Measurements from ENCODE around the gene BLOC1S4.

Gene BLOC1S4

GRCh38 chr4:6716958-6717655, 1.1 kb downstream of the BLOC1S4 start:
- TF ChIP-seq CTCF (IDR thresholded peaks at IDR 0.05; ENCODE audit: borderline replicate concordance, control extremely low read depth, extremely low read depth, insufficient read depth, missing control alignments), result no peak
- in situ Hi-C loops (cut with MboI; ENCODE audit: low sequenced_read_pairs, unreplicated experiment), result loop anchor here (10.0 to 25.0 kb wide), 2 partner anchors 170 to 348 kb away; partner anchors contain the start of gene GRPEL1
- no peak for DNase-seq (ENCODE audit: low spot score)

- no peak for DNase-seq (ENCODE audit: low spot score)
- in situ Hi-C loops (cut with MboI; ENCODE audit: low sequenced_read_pairs, unreplicated experiment), result loop anchor here (10.0 to 25.0 kb wide), 2 partner anchors 168 to 346 kb away; partner anchors contain the start of gene GRPEL1
- TF ChIP-seq CTCF (IDR thresholded peaks at IDR 0.05; ENCODE audit: borderline replicate concordance, control extremely low read depth, extremely low read depth, insufficient read depth, missing control alignments), result no peak
Observed at GRCh38 chr4:6718932-6719610, 3.1 kb downstream of the BLOC1S4 start.

DNA sequence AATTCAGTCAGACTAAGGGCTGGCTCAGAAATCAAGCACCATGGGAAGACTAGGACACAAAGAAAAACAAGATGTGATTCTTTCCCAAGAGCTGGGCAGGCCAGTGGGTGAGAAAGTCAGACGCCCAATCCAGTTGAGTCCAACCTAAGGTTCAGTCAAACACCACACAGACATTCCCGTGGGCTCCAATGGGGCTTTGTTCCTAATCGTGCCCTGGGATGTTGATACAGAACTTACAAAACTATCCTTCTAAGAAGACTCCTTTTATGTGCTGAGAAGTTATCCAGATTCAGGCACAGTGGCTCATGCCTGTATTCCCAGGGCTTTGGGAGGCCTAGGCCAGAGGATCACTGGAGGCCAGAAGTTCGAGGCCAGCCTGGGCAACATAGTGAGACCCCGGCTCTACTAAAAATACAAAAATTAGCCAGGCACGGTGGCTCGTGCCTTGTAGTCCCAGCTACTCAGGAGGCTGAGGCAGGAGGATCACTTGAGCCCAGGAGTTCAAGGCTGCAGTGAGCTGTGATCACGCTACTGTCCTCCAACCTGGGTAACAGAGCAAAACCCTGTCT, 3.7 kb downstream of the BLOC1S4 start:
- TF ChIP-seq CTCF (IDR thresholded peaks at IDR 0.05; ENCODE audit: borderline replicate concordance, control extremely low read depth, extremely low read depth, insufficient read depth, missing control alignments), result no peak
- in situ Hi-C loops (cut with MboI; ENCODE audit: low sequenced_read_pairs, unreplicated experiment), result loop anchor here (10.0 to 25.0 kb wide), 2 partner anchors 168 to 345 kb away; partner anchors contain the start of gene GRPEL1
- no peak for DNase-seq (ENCODE audit: low spot score)

- peak; percentile 93 for TF ChIP-seq CTCF (IDR thresholded peaks at IDR 0.05; ENCODE audit: borderline replicate concordance, control extremely low read depth, extremely low read depth, insufficient read depth, missing control alignments)
- DNase-seq (ENCODE audit: low spot score), result peak; percentile 91
- in situ Hi-C loops (cut with MboI; ENCODE audit: low sequenced_read_pairs, unreplicated experiment), result loop anchor here (25.0 kb wide), 1 partner anchor 167 kb away; no protein-coding TSS in a partner anchor
Observed at GRCh38 chr4:6720202-6720699, 4.3 kb downstream of the BLOC1S4 start.

DNA sequence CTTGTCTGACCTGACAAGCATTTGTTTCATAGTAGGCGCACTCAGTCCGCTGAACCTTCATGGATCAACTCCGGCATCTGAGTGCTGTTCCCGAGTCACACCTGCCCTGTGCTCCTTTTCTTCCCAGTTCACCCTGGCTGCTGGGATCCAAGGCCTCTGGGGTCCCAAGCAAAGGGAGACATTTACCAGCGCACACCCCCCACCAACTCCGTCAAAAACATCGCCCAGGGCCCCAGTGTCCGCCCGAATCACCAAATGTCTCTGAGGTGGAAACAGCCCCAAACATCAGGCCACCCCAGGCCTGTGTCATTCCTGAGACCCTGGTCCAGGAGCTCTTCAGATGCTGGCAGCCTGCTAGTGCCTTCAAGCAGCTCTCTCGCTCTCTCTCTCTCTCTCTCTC, 5.1 kb downstream of the BLOC1S4 start:
- in situ Hi-C loops (cut with MboI; ENCODE audit: low sequenced_read_pairs, unreplicated experiment), result loop anchor here (25.0 kb wide), 1 partner anchor 166 kb away; no protein-coding TSS in a partner anchor
- peak; percentile 25 for DNase-seq (ENCODE audit: low spot score)
- no peak for TF ChIP-seq CTCF (IDR thresholded peaks at IDR 0.05; ENCODE audit: borderline replicate concordance, control extremely low read depth, extremely low read depth, insufficient read depth, missing control alignments)

DNA sequence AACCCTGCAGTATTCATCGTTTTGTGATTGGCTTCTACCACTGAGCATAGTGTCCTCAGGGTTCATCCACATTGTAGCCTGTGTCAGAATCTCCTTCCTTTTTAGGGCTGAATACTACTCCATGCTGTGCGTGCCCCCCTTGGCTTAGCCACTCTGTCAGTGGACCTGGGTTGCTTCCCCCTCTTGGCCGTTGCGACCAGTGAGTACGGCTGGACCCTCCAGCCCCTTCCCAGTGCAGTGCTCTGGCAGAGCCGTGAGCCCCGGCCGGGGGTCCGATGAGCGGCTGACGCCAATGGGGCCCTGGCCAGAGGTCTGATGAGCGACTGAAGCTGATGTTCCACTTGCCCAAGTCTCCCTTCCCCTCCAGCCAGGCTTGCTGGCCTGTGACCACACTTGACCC, 6.9 kb downstream of the BLOC1S4 start:
- no peak for DNase-seq (ENCODE audit: low spot score)
- TF ChIP-seq CTCF (IDR thresholded peaks at IDR 0.05; ENCODE audit: borderline replicate concordance, control extremely low read depth, extremely low read depth, insufficient read depth, missing control alignments), result no peak
- in situ Hi-C loops (cut with MboI; ENCODE audit: low sequenced_read_pairs, unreplicated experiment), result loop anchor here (25.0 kb wide), 1 partner anchor 164 kb away; no protein-coding TSS in a partner anchor
